HG02588 (cell line): Measurements from ENCODE around the gene FXN.
"Not testable (repeated sequence)": the region's sequence is repeated elsewhere in the genome, so short reads cannot be mapped to it uniquely, and the experiment has no call there.

Experiments
- ATAC-seq: cut with Tn5 transposase; IDR thresholded peaks from one replicate; pipeline ENCODE4 v1.9.1; 2021; ENCODE audit warnings: mild to moderate bottlenecking, moderate library complexity; ENCODE audit not compliant: unreplicated experiment

Gene FXN

DNA sequence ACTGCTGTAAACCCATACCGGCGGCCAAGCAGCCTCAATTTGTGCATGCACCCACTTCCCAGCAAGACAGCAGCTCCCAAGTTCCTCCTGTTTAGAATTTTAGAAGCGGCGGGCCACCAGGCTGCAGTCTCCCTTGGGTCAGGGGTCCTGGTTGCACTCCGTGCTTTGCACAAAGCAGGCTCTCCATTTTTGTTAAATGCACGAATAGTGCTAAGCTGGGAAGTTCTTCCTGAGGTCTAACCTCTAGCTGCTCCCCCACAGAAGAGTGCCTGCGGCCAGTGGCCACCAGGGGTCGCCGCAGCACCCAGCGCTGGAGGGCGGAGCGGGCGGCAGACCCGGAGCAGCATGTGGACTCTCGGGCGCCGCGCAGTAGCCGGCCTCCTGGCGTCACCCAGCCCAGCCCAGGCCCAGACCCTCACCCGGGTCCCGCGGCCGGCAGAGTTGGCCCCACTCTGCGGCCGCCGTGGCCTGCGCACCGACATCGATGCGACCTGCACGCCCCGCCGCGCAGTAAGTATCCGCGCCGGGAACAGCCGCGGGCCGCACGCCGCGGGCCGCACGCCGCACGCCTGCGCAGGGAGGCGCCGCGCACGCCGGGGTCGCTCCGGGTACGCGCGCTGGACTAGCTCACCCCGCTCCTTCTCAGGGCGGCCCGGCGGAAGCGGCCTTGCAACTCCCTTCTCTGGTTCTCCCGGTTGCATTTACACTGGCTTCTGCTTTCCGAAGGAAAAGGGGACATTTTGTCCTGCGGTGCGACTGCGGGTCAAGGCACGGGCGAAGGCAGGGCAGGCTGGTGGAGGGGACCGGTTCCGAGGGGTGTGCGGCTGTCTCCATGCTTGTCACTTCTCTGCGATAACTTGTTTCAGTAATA, at the start of gene FXN:
Gene FXN (plus strand): TSS at position 315 of the 871 bp plus-strand sequence. CDS start 31 bp downstream, at position 346.
- peak; percentile 94 for ATAC-seq

DNA sequence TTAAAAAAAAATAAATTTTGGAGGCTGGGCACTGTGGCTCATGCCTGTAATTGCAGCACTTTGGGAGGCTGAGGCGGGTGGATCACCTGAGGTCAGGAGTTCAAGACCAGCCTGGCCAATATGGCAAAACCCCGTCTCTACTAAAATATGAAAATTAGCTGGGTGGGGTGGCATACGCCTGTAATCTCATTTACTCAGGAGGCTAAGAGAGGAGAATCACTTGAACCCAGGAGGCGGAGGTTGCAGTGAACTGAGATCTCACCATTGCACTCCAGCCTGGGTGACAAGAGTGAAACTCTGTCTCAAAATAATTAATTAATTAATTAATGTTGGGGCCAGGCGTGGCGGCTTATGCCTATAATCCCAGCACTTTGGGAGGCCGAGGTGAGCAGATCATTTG, 48.6 kb upstream of the FXN start:
- ATAC-seq = not testable (repeated sequence)

DNA sequence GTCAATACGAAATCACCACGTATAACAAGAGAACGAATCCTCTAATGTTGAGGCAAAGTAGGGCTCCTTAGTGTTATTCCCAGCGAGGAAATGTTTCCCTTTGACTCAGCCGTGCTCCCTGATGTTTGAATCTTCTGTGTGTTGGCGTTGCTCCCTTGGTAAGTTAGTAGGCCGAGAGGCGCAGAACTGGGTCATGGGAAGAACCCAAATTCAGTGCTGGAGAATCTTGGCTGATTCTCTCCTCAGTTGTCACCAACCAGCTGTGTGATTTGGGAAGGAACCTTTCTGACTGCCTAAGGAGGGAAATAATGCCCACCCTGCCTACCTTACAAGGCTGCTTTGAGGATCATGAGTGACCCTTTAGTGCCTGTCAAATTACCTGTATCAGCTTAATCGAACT, 44.1 kb upstream of the FXN start:
- ATAC-seq = no peak

DNA sequence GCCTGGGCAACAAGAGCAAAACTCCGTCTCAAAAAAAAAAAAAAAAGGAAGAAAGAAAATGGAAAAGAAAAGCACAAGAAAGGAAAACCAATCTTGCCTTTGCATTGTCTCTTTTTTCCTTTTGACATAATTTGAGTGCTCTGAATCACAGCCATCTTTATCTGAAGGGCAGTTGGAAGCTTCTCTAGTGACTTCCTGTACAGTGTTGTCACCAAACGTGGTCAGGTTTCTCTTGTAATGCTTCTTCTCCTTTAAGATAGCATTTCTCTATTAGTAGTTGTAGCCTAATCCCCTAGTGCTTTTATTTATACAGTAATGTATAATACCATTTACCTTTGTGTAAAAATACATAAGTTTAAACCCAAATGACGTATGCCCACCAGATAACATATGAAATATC, 39.8 kb upstream of the FXN start:
- no peak for ATAC-seq

DNA sequence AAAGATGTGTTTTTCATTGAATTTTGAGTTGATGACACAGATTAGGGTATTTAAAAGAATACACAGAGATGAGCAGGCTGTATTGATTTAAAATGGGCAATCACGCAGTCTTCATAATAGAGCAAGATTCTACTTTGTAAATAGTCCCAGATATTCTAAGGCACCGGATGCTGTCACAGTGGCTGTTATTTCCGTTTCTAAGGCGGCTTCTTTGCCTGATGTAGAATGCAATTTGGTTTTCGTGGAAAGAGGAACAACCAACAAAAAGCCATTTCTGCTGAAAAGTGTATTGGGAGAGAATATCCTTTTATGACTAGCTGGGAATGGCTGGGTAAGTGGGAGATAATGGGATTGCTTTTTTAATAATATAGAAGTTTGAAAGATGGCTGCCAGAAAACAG, 39.1 kb upstream of the FXN start:
- ATAC-seq = no peak

DNA sequence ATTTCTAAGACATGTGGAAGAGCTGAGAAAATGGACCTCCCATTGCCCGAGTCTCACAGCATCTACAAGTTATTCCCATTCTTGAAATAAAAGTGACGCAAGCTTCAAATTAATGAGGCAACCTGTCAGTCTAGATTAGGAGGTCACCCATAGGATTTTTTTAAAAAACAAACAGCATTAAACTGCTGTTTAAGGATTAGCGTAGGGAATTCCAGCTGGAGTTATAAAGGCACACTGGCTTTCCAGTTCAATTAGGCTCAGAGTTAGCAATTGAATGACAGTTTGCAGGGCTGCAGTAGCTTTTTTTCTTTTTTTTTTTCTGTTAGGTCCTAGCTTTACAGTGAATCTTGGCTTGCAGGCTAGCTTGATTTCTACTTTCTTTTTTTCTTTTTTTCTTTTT, 37.9 kb upstream of the FXN start:
- ATAC-seq = no peak

DNA sequence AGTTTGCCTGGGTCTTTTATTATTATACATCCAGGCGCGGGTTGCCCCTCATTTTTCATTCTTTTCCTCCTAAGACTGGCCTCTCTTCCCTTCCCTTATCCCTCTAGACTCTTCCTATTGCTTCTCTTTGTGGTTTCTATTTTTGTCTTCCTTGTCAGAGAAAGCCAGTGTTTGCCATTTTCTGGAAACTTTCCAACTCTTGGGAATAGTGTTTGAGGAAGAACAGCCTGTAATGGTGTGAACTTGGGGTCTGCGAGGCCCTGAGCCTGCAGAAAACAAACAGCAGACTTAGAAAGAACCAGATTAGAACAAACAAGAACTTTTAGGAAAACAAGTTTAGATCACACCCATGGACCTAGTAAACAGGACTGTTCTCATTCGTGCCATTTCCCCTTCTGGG, 37.2 kb upstream of the FXN start:
- ATAC-seq = no peak

DNA sequence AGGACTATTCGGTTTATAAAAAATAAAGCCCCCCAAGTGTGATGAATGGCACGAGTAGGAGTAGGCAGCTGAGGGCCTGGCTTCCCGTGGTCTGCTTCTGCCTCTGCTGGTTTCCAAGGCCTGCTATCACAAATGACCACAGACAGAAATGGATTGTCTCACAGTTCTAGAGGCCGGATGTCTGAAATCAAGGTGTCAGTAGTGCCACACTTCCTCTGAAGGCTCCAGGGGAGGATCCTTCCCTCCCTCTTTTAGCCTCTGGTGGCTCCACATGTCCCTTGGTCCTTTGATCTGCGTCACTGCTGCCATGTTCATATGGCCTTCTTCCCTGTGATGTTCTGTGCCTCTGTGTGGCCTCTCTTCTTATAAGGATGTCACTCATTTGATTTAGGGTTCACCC, 36.7 kb upstream of the FXN start:
- ATAC-seq = no peak

DNA sequence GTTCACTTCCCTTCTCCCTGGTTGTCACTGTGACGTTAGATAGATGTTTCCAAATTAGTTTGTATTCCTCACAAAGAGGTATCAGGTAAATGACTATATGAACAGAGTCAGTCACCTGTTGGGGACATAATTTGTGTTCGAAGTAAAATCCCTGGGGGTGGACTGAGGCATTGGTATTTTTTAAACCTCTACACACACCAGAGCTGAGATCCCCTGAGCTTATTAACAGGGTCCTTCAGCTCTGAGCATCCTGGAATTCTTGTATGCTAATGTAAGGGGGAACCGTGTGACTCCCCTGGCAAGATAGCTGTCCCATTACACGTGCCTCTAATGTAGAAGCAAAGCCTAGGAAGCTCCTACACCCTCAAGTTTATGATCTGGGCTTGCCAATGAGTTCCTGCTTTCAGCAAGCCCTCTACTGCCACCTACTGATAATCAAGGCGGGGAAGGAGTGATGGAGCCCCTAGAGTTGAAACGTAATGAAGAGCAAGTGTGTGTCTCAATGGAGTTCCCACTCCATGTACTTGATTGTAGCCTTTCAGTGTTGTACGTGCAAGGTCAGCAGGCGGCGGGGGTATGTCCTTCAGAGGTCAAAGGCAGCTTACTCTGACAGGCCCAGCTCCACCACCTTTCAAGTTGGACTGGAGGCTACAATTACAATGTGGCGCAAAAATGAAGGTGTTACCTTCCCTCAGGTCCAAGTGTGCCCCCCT, 36.0 kb upstream of the FXN start:
- ATAC-seq = peak; percentile 83

DNA sequence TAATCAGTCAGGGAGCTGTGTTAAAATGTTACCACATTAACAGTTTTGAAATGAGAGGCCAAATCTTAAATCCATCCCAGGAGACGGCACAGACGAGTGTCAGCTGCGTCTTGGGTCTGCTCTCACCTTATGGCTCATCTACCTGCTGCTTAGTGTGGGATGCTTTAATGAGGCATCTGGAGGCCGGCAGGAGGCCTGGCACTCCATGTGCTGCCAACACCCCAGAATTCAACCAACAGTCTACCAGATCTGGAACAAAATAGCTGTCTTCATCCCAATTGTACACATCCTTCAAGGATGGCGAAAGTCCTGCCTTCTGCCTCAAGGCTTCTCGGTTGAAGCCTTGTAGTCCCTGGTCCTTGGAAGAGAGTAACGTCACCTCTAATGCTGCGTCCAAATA, 33.6 kb upstream of the FXN start:
- no peak for ATAC-seq

DNA sequence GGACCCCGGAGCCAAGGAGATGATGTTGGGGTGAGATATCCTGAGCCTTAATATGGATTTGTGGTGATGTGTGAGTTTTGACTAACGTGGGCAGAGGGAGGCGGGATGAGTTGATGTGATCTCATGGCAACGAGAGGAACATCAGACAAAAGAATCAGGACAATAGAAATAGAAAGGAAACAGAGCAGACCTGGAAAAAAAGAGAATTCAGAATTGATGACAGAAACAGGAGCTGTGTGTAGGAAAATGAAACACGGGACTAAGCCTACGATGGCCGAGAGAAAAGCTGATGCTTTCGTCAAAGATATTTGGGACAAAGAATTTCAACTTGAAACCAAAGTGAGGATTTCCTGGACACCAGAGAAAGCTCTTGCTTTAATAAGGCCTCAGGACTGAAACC, 32.5 kb upstream of the FXN start:
- no peak for ATAC-seq

DNA sequence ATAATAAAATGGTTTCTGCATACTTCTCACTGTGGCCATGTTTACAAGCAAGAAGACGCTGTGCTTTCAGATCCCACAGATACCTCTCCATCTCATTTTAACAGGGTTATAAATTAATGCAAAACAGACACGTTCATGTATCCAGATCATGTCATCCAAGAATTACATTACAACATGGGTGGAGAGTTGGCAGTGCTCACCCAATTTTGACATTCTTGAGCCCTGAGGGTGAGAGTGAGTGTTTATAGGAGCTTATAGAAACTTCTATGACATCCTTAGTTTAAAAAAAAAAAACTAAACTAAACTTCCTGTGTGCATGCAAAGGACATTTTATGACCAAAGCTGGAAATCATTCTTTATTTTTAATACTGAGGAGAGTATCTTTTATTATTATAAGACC, 30.7 kb upstream of the FXN start:
- no peak for ATAC-seq

DNA sequence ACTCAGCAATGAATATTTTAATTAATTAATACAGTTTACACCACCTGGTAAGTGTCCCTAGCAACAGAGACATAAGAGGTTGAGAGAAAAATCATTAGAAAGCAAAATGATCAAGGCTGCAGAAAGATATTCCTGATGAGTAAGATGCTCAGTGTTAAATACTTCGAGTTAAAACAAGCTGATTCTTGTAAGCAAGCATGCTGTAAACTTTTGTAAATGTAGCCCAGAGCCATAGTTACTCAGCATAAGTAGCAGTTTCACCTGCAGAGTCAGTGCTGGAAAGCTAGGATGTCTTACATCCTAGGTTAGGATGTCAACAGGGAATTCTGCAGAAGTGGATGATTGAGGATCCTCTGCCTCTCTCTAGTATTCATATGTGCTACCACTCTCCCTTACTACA, 25.8 kb upstream of the FXN start:
- ATAC-seq = no peak

DNA sequence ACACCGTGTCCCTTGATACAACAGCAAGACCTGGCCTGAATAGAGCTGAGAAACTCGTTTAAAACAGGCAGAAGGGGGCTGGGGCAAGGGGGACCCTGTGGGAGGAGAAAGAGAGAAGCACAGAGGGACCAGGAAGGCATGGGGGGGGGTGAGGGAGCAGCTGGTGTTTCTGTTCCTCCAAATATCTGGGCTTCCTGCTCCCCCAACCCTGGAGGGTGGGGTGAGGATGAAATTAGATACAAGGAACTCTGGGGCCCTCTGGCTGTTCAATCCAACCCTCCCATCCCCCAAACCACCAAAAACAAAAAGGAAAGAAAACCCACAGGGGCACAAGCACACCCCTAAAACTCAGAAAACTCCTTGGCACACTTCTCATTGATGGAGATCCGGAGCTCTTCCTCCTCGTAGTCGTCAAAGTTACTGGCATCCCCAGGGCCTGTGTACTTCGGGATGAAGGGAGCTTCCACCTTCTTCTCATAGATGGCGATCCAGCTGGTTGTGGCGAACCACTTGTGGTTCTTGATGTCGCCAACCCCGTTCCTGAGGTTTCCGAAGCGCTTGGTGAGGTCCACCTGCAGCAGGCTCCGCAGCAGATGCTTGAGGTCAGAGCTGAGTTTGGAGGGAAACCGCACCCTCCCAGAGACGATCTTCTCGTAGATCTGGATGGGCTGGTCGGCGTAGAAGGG, 22.7 kb upstream of the FXN start:
- no peak for ATAC-seq

DNA sequence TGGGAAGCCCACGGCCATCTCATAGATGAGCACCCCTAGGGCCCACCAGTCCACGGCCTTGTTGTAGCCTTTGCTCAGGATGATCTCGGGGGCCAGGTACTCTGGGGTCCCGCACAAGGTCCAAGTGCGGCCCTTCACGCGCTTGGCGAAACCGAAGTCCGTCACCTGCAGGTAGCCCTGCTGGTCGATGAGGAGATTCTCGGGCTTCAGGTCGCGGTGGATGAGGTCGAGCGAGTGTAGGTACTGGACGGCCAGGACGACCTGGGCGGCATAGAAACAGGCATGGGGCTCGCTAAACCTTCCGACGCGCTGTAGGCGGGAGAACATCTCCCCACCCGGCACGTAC, 22.2 kb upstream of the FXN start:
- no peak for ATAC-seq

DNA sequence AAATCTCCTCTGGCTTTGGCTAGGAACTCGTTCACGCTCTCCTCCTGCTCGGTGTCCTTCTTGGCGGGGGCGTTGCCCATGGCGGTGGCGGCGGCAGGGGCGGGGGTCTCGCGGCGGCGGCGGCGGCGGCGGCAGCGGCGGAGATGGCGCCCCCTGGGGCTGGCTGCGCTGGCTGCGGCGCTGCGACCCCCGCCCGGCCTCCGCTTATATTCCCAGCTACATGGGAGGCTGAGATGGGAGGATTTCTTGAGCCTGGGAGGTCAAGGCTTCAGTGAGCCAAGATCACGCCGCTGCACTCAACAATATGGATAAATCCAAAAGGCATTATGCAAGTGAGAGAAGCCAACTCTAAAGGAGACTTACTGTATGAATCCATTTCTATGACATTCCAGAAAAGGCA, 21.5 kb upstream of the FXN start, which contains the start of gene PRKACG:
Gene PRKACG (minus strand): TSS at position 101 of the 400 bp plus-strand sequence. CDS start 21 bp downstream, at position 80.
- no peak for ATAC-seq

DNA sequence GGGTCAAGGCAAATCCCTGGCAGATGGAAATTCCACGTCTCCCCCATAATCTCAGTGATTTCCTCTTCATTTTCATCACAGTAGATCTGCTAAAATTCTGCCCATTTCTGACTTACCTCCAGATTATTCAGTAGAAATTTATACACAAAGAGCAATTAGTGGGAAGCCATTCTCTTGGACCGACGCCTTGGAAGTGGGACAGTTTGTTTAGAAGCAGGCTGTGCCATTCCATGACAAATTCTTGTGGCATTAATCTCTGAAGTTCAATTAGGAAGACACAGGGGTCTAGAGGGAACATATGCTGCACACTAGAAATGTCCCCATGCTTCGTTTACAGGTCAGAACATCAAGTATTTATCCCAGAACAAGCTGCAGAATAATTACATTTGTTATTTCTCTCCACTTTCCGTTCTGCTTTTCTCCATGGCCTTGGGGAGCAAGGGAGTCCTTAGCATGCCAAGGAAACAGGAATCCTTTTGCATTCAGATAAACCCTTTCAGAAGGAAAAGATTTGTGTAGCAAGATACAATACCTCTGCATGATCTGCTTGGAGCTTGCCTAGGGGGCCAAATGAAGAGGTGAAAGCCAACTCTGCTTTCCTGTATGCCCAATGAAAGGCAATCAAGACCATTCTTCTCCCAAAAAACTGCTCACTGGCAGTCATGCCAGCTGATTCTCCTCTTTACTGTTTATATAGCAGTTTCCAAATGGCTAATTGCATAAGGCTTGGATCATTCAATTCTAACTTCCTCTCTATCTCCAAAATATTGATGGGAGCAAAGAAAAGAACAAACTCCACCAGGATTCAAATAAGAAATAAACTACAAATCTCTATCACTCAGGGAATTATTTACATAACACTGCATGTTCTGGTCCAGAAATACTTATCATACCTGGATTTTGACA, 19.1 kb upstream of the FXN start:
- no peak for ATAC-seq

DNA sequence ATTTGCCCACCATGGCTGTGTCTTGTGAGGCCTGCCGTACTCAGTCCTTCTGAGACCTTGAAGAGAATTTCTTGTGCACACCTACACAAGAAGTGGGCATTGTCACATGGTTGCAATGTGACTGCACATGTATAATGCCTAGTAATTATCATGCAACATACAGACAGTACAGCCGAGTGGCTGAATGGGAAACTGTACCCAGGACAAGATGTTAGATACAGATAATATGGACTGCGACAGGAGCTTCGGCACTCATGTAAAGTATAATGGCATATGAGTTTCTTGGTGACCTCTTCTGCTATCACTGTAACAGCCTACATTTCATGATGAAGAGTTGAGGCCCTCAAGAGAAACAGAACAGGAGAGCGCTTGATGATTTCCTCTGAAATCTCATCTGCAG, 16.8 kb upstream of the FXN start:
- no peak for ATAC-seq

DNA sequence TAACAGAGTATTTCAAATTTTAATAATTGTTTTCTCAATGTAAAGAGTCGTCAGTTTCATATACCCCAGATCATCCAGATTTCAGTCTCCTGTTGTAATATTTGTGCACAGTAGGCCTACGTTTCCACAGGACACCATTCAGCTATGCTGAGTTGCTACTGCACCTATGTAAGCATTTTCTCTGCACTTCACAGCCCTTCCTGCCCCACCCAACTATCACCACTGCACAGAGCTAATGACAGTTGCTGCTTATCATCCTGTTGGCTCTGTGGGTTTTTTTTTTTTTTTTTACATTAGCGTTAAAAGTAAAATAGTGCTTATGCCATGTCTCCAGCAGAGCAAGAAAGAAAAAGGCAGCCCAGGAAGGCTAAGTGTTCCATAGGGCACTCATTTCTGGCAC, 15.7 kb upstream of the FXN start:
- ATAC-seq = no peak

DNA sequence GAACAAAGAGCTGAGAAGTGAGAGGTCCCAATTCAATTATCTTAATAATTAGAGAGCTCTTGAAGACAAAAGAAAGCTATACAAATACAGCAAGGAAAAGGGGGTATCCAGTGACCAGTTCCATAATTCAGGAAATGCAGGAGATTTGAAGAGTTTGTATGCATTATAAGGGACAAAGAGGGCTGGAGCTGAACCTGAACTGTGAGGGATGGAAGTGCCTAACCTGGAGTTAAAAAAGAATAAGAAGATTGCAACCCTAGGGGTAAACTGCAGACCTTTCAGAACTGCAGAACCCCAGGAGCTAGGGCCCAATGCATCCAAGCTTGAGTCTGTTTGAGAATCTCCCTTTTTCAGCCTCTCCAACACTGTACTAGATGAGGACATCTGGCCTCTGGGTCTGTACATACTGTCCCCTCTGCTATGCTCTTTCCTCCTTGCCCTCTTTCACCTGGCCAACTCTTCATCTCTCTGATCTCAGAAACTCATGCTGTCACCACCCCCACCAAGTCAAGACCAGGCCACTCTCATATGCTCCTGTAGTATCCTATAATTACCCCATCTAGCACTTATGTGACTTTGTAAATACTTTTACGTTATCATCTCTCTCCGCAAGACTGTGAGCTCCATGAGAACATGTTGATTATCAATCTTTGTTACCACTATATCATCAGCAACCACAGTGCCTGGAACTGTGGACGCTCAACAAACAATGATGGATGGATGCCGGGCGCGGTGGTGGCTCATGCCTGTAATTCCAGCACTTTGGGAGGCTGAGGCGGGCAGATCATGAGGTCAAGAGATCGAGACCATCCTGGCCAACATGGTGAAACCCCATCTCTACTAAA, 15.0 kb upstream of the FXN start:
- ATAC-seq = no peak
